GM23338 (cell line): ENCODE measurements around the gene COL16A1.

ENCODE experiments used
- CTCF ChIP-seq, 2 experiments: fragments of 200-600 bp in 1 of 2; sonication (generic) in 1 of 2; conservative IDR thresholded peaks; 2 replicates each; pipeline versions ENCODE4 v1.5.1 to v1.6.1; 2016 to 2017; ENCODE audit warnings: antibody characterized with exemption in 2 of 2, low read depth in 2 of 2, mild to moderate bottlenecking in 2 of 2, moderate library complexity in 1 of 2
- EZH2 ChIP-seq: fragments of 200-600 bp; sonication (generic); IDR thresholded peaks from one replicate; pipeline ENCODE4 v1.8.0; 2017; ENCODE audit warnings: antibody characterized with exemption, mild to moderate bottlenecking, low read depth; ENCODE audit not compliant: unreplicated experiment
- EZH2phosphoT487 ChIP-seq: fragments of 200-600 bp; sonication (generic); IDR thresholded peaks from one replicate; pipeline ENCODE4 v1.8.1; 2018; ENCODE audit warnings: antibody characterized with exemption; ENCODE audit not compliant: unreplicated experiment
- POLR2AphosphoS5 ChIP-seq: IDR thresholded peaks from 2 replicates; pipeline ENCODE4 v1.6.1; 2016; ENCODE audit warnings: antibody characterized with exemption, low read depth
- ZNF331 ChIP-seq: fragments of 250-450 bp; sonication (Bioruptor Pico); IDR thresholded peaks from 2 replicates; pipeline ENCODE4 v1.5.0; 2020; ENCODE audit warnings: low read depth, mild to moderate bottlenecking, moderate library complexity

- no peak for TF ChIP-seq CTCF (conservative IDR thresholded peaks at IDR 0.05; ENCODE audit: low read depth in 2 of 2)
- TF ChIP-seq ZNF331 (CRISPR knock-in tag), result no peak
- no peak for TF ChIP-seq EZH2
- no peak for TF ChIP-seq EZH2phosphoT487
- no peak for TF ChIP-seq POLR2AphosphoS5
Observed at GRCh38 chr1:31723828-31724359, 20.1 kb upstream of the COL16A1 start.
